IPS DF 6.9 (cell line): ENCODE data around the gene ZNF423.

ENCODE experiments used
- DNase-seq: peaks from one replicate; pipeline ENCODE4 v3.0.0-alpha.2; 2013; ENCODE audit warnings: low read depth, low spot score
- H3K27ac ChIP-seq: one replicate; pipeline ENCODE4 v1.5.1; 2013; ENCODE audit warnings: low read length, control low read depth
- H3K27me3 ChIP-seq: 2 replicates; pipeline ENCODE4 v1.6.1; 2013; ENCODE audit warnings: mild to moderate bottlenecking, low read length; ENCODE audit not compliant: control insufficient read depth, insufficient read depth
- H3K36me3 ChIP-seq: 2 replicates; pipeline ENCODE4 v1.6.1; 2013; ENCODE audit warnings: low read length; ENCODE audit not compliant: control insufficient read depth, insufficient read depth
- H3K4me1 ChIP-seq: 2 replicates; pipeline ENCODE4 v1.6.1; 2013; ENCODE audit warnings: low read length; ENCODE audit not compliant: control insufficient read depth, insufficient read depth
- H3K4me3 ChIP-seq: 2 replicates; pipeline ENCODE4 v1.5.1; 2013; ENCODE audit warnings: mild to moderate bottlenecking, low read length
- H3K9me3 ChIP-seq: 2 replicates; pipeline ENCODE4 v1.6.1; 2013; ENCODE audit warnings: low read length, inconsistent platforms; ENCODE audit not compliant: control insufficient read depth, insufficient read depth
- WGBS: extraction: QIAGEN DNeasy Blood & Tissue Kit; methylation state at CpG from one replicate; pipeline ENCODE4 v1.1.7; 2013; ENCODE audit warnings: mixed read lengths, missing lambda C conversion rate; ENCODE audit not compliant: insufficient read length, insufficient coverage; 5-methylcytosine and 5-hydroxymethylcytosine counted together

ZNF423 gene

DNA sequence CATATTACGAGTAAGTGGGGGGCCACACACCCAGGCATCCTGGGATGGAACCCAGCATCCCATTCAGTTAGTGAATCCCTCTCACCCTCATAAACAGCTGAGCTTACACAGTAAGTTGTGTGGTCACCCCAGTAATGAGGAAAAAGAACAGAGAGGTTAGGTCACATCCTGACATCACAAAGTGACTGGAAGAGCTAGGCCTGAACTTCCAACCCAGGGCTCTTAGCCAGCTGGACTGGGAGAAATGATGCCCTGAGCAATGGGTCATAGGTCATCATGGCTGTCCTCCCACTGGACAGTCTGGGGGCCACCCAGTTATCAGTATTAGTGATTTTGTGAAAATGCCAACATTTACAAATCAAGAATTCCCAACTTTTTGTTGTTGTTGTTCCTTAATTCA lies 205.3 kb downstream of the ZNF423 start:
- WGBS, result no CpG with 5 or more reads among the region's 1 CpG
- Histone ChIP-seq H3K36me3 (no peaks in the 10 kb centered on the region), H3K27me3 (no peaks in the 10 kb centered on the region), H3K27ac (no peak overlapping the region), H3K9me3 (no peaks in the 10 kb centered on the region), H3K4me1 (no peaks in the 10 kb centered on the region; the same call in 1 of the 2 replicates), H3K4me3 (no peak overlapping the region)
- DNase-seq, result no peak

DNA sequence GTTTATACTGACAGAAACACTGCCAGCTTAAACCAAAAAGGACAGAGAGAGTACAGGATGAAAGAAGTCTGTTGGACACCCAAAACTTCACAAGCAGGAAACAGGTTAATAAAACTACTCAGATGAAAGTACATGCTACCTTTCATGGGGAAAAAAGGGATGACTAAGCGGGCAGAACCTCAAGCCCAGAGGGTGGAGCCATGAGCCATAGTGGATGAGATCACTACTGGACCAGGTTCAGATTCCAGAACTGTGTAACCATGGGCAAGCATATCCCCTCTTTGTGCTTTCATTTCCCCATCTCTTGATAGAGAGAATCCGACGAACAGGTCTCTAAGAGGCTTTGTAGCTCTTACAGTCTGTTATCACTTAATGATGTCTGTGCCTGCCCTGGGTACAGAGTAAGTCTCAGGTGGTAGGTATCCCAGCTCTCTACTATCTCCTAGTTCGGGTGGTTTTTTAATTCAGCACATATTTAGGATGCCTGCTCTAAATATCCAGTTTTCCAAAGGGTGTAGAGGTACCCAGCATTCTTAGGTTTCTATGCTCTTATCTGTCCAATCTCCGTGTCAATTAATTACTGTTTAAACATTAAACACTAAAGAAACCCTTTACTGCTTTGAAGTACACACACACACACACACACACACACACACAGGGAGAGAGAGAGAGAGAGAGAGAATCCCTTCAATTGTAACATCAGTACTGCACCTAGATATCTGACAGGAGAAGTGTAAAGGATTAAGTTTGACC lies 206.7 kb downstream of the ZNF423 start:
- Histone ChIP-seq H3K9me3 (no peaks in the 10 kb centered on the region), H3K36me3 (no peaks in the 10 kb centered on the region), H3K27ac (no peak overlapping the region), H3K4me1 (no peaks in the 10 kb centered on the region; the same call in 1 of the 2 replicates), H3K27me3 (no peaks in the 10 kb centered on the region), H3K4me3 (no peak overlapping the region)
- WGBS, result no CpG with 5 or more reads among the region's 5 CpGs
- no peak for DNase-seq

DNA sequence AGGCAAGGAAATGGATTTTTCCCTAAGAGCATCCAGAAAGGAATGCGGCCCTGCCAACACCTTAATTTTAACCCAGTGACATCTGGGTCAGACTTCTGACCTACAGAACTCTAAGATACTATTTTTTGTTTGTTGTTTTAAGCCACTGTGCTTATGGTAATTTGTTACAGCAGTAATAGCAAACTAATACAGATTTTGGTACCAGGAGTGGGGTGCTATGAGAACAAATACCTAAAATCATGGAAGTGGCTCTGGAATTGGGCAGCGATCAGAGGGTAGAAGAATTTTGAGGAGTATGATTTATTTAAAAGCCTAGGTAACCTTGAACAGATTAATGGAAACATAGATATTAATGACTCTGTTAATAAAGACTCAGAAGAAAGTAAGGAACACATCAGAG lies 208.2 kb downstream of the ZNF423 start:
- H3K4me3 ChIP-seq, result no peak overlapping the region
- no peaks in the 10 kb centered on the region for H3K36me3 ChIP-seq
- no peak for DNase-seq
- no CpG with 5 or more reads among the region's 2 CpGs for WGBS
- H3K27ac ChIP-seq, result no peak overlapping the region
- H3K4me1 ChIP-seq, result peaks cover 1% of the 10 kb centered on the region; the same call in 1 of the 2 replicates
- H3K27me3 ChIP-seq, result no peaks in the 10 kb centered on the region
- no peaks in the 10 kb centered on the region for H3K9me3 ChIP-seq

DNA sequence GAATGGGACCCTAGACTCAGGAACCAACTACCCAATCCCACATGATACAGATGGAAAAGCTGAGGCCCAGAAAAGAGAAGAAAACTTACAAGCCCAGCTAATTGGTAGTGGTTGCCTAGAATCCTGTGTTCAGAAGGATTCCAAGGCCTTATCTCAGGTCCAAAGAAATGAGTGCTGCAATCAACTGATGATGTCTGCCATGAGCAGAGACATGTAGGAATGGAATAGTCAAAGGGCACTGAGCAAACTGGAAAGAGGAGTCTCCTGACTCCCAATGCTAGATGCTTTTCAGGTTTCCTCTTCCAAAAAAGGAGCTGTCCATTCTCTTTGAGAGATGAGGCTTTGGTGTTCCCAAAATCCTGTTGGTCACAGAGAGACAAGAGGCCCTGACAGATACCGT lies 210.6 kb downstream of the ZNF423 start:
- no peak overlapping the region for H3K4me3 ChIP-seq

DNA sequence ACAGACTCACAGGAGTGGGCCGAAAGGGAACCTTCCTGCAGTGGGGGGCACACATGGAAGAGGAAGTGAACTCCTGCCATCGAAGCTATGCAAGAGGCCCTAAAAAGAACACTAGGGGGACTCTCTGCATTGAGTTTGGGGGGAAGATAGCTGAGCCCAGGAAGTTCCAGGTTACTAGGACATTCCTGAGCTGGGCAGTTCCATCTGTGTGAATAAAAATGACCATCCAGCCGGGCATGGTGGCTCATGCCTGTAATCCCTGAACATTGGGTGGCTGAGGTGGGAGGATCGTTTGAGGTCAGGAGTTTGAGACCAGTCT lies 211.8 kb downstream of the ZNF423 start:
- H3K4me3 ChIP-seq, result no peak overlapping the region
- H3K36me3 ChIP-seq, result no peaks in the 10 kb centered on the region
- WGBS, result no CpG with 5 or more reads among the region's 4 CpGs
- H3K9me3 ChIP-seq, result no peaks in the 10 kb centered on the region
- H3K4me1 ChIP-seq, result peaks cover 8% of the 10 kb centered on the region
- DNase-seq, result no peak
- no peak overlapping the region for H3K27ac ChIP-seq
- no peaks in the 10 kb centered on the region for H3K27me3 ChIP-seq

More for the DNA sequence above, 210.6 kb downstream of the ZNF423 start:
- H3K27ac ChIP-seq, result no peak overlapping the region
- H3K36me3 ChIP-seq, result no peaks in the 10 kb centered on the region
- no CpG with 5 or more reads among the region's 1 CpG for WGBS
- DNase-seq, result no peak
- H3K27me3 ChIP-seq, result no peaks in the 10 kb centered on the region
- H3K9me3 ChIP-seq, result no peaks in the 10 kb centered on the region
- H3K4me1 ChIP-seq, result peaks cover 5% of the 10 kb centered on the region

DNA sequence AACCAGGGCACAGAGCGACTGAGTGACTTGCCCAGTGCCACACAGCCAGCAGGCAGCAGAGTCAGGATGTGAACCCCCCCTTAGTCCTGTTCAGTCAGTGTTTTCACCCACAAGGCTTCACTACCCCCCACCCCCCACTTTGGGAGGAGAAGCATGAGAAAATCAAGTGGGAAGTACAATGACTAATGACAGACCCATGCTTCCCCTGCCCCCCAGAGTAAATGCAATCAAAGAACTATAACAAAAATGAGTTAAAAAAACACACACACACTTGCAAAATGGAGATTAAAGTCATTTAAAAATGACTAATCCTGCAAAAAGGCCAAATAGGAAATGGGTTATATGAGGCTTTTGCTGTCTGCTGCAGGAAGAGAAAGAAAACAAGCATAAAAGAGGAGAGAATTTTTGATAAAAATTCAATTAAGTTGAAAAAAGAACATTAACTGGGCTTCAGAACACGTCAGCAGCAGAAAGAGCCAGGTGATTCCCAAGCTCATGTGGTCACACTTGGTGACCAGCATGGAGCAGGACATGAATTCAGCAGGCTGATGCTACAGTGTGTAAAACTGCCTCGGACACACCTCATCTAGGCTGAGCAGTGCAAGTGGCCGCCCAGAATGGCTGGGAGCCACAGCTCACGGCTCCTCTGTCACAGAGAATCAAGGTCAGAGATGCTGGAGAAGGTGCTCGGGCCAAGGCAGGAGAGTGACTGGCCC lies 212.3 kb downstream of the ZNF423 start:
- peaks cover 1% of the 10 kb centered on the region for H3K36me3 ChIP-seq
- H3K4me3 ChIP-seq, result no peak overlapping the region
- no peaks in the 10 kb centered on the region for H3K27me3 ChIP-seq
- no peaks in the 10 kb centered on the region for H3K9me3 ChIP-seq
- H3K4me1 ChIP-seq, result peaks cover 8% of the 10 kb centered on the region
- WGBS, result no CpG with 5 or more reads among the region's 6 CpGs
- no peak for DNase-seq
- H3K27ac ChIP-seq, result no peak overlapping the region

DNA sequence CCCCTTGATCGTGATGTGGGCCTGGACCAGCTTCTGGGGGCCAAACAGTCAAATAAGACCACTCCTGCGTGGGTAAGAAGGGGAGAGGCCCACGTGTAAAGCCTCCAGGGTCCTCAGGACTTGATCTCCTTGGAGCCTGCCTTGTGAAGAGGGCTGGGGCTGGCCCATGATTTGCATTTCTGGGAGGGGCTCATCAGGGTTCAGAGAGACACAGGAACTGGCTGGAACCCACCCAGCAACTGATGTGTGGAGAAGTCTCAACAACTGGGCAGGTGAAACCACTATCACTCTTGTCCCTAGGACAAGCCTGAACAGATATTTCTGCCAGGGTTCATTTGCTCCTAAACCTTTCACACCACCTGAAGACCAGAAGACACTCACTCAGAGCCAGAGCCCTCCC lies 214.7 kb downstream of the ZNF423 start:
- H3K9me3 ChIP-seq, result no peaks in the 10 kb centered on the region
- peaks cover 8% of the 10 kb centered on the region for H3K4me1 ChIP-seq
- no CpG with 5 or more reads among the region's 3 CpGs for WGBS
- H3K27me3 ChIP-seq, result no peaks in the 10 kb centered on the region
- DNase-seq, result no peak
- no peak overlapping the region for H3K4me3 ChIP-seq
- peaks cover 17% of the 10 kb centered on the region for H3K36me3 ChIP-seq
- no peak overlapping the region for H3K27ac ChIP-seq

DNA sequence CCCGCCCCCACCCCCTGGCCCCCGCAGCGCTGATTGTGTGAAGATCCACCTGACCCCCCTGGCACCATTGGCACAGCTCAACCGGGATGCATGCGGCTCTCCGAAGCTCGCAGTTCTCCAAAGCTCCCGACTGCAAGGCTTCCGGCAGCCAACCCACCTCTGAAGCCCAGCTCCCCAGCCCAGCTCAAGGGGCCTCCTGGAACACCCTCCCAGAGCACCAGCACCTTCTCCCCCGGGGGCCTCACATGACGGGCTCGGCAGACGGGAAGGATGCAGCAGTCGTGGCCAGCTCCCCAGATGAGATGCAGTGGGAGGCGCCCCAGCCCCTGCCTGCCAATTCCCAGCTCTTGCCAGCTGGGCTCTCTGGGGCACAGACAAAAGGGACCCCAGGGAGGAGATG lies 215.3 kb downstream of the ZNF423 start:
- WGBS, result no CpG with 5 or more reads among the region's 15 CpGs
- Histone ChIP-seq H3K27me3 (no peaks in the 10 kb centered on the region), H3K4me1 (peaks cover 8% of the 10 kb centered on the region), H3K36me3 (peaks cover 21% of the 10 kb centered on the region), H3K4me3 (no peak overlapping the region), H3K27ac (no peak overlapping the region), H3K9me3 (no peaks in the 10 kb centered on the region)
- no peak for DNase-seq

DNA sequence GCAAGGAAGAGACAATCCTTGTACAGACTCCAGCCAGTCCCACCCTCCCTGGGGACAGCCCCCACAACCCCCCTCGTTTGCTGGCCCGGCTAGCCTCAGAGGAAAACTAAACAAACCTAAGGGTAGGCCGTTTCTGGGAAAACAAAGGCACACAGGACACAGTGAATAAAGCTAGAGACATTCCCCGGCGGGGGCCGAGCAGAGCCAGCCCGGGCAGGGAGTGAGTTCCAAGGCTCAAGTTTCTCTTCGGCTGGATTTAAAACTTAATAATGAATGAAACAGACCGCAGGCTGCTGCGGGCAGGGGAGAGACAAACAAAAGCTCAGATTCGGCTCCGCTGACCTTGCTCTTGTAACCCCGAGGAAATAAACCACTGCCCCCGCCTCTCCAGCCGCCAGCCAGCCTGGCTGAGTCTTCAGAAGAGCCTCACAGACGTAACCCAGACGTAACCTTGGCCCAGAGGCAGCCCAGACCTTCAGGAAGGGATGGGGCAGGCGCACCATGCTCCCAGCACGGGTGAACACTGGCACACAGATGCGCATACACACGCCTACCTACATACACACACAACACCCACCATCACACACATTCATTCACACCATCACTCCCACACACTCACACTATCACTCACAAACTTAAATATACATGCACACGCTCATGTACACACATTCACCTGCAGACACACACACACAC lies 216.0 kb downstream of the ZNF423 start:
- no peak overlapping the region for H3K27ac ChIP-seq
- no peaks in the 10 kb centered on the region for H3K27me3 ChIP-seq
- H3K4me3 ChIP-seq, result no peak overlapping the region
- no peaks in the 10 kb centered on the region for H3K9me3 ChIP-seq
- H3K36me3 ChIP-seq, result peaks cover 21% of the 10 kb centered on the region
- no peak for DNase-seq
- peaks cover 8% of the 10 kb centered on the region for H3K4me1 ChIP-seq
- WGBS, result 100% methylated on average over 1 of the region's 22 CpGs

DNA sequence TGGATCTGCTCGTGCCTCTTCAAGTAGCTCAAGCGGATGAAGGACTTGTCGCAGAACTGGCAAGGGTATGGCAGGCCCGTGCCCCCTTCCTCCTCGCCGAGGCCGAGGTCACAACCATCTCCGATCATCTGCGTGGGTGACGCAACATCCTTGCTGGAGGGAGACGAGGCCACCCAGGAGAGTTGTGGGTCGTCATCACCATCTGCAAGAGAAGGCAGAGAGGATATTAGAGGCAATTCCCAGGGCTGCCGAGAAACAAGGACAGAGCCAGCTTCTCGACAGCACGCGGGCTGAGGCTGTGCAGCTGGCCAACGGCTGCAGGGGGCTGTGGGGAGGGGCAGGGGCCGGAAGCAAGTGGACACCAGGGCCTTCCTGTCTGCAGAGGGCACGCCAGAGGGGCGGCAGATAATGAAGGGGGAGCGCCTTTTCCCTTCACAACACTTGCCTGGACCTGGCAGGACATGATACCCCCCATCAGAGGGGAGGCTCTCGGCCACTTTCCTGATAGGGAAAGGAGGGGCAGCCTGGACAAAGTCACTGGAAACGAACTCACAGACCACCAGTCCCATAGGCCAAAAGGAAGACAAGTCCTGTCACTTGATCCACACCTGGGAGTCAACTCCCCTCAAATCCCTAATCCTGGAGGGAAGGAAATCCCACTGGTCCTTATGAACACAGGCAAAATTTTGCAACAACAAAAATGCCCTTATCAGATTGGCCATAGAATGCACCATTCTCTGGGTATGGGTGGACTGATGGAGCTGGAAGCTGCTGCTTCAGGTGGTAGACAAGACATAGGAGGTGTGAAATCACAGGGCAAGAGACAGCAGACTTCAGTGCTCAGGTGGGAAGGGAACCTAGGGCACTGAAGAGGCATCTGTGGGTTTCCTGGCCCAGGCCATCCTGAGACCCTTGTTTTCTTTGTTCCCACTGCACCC lies 217.0 kb downstream of the ZNF423 start:
- no CpG with 5 or more reads among the region's 23 CpGs for WGBS
- no peak overlapping the region for H3K4me3 ChIP-seq

More for the DNA sequence above, 217.0 kb downstream of the ZNF423 start:
- DNase-seq, result no peak
- Histone ChIP-seq H3K27me3 (no peaks in the 10 kb centered on the region), H3K9me3 (no peaks in the 10 kb centered on the region), H3K27ac (no peak overlapping the region), H3K36me3 (peaks cover 21% of the 10 kb centered on the region), H3K4me1 (peaks cover 8% of the 10 kb centered on the region)
